HG02678 (cell line): Measurements from ENCODE around the gene ESYT2.

Source experiments
- ATAC-seq: cut with Tn5 transposase; IDR thresholded peaks from one replicate; pipeline ENCODE4 v1.9.1; 2021; ENCODE audit warnings: mild to moderate bottlenecking, moderate library complexity; ENCODE audit not compliant: unreplicated experiment

The ESYT2 gene

GRCh38 chr7:158771213-158771834, 58.0 kb downstream of the ESYT2 start:
- ATAC-seq: no peak

GRCh38 chr7:158767707-158768106, 61.6 kb downstream of the ESYT2 start:
- ATAC-seq: no peak

- peak; percentile 71 for ATAC-seq
Measured at GRCh38 chr7:158766570-158767281, 62.6 kb downstream of the ESYT2 start.

GRCh38 chr7:158765020-158765419, 64.3 kb downstream of the ESYT2 start:
- no peak for ATAC-seq

GRCh38 chr7:158763454-158764033, 65.8 kb downstream of the ESYT2 start:
- no peak for ATAC-seq

DNA sequence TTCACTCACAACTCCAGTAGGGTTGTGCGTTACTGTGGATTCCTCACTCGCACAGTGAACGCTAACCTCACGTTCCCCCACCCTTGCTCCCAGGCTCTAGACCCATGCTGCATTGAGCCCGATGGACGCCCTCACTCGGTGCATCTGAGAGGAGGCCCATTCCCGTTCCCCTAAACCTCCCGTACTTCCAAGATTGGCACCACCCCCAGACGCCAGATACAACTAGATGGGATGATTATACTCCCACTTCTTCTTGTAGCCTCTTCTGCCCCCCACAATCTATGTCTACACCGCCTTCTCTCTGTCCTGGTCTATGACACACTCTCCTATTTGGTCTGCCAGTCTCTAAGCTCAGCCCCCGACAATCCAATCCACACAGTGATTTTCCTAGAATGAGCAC, 67.4 kb downstream of the ESYT2 start:
- no peak for ATAC-seq

- ATAC-seq: no peak
Measured at GRCh38 chr7:158760936-158761335, 68.4 kb downstream of the ESYT2 start.

DNA sequence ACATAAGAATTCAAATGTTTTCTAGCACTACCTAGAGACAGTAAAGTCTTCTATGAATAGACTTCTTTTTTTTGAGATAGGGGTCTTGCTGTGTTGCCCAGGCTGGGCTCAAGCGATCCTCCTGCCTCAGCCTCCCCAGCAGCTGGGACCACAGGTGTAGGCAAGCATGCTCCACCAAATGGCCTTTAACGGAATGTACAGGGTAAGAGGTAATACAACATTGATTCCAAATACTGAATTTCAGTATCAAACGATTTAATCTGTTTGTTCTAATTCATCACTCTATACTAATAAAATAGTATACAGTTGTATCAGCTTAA, 68.9 kb downstream of the ESYT2 start:
- ATAC-seq: no peak

- no peak for ATAC-seq
Measured at GRCh38 chr7:158759749-158760444, 69.4 kb downstream of the ESYT2 start.

DNA sequence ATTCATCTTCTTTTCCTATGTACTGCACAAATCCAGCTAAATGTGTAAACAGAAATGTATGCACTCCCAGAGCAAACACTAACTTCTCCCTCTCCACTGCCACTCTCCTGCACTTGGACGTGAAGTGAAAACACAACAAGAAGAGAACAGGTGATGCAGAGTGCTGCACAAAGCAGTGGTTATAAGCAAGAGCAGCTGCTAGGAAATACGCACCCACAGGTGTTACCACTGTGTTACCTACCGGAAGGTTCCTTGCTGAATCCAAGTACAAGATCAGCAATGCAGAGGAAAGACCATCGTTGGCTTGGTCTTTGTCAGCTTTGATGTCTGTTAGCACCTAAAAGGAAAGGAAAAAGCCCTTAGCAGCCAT, 70.1 kb downstream of the ESYT2 start:
- ATAC-seq: no peak

GRCh38 chr7:158758586-158759244, 70.6 kb downstream of the ESYT2 start:
- no peak for ATAC-seq

GRCh38 chr7:158757404-158757989, 71.8 kb downstream of the ESYT2 start:
- no peak for ATAC-seq

GRCh38 chr7:158754746-158755444, 74.4 kb downstream of the ESYT2 start:
- no peak for ATAC-seq

GRCh38 chr7:158753900-158754299, 75.4 kb downstream of the ESYT2 start:
- no peak for ATAC-seq

GRCh38 chr7:158751751-158752150, 77.6 kb downstream of the ESYT2 start:
- no peak for ATAC-seq

GRCh38 chr7:158751199-158751598, 78.1 kb downstream of the ESYT2 start:
- ATAC-seq: no peak

GRCh38 chr7:158750702-158751101, 78.6 kb downstream of the ESYT2 start:
- no peak for ATAC-seq

- no peak for ATAC-seq
Measured at GRCh38 chr7:158749396-158749795, 79.9 kb downstream of the ESYT2 start.

GRCh38 chr7:158748335-158748734, 81.0 kb downstream of the ESYT2 start:
- ATAC-seq: no peak

GRCh38 chr7:158747408-158747807, 81.9 kb downstream of the ESYT2 start:
- ATAC-seq: no peak
